DND-41 (cell line): ENCODE data around the gene SLC44A1.

Experiments
- CTCF ChIP-seq: IDR thresholded peaks from 2 replicates; pipeline ENCODE4 v1.5.1; 2012; ENCODE audit warnings: borderline replicate concordance, low read length, moderate library complexity, mild to moderate bottlenecking; ENCODE audit not compliant: poor library complexity, severe bottlenecking; ENCODE audit errors: extremely low read depth
- EZH2 ChIP-seq: IDR thresholded peaks from 3 replicates; pipeline ENCODE4 v1.6.1; 2012; ENCODE audit warnings: borderline replicate concordance, low read depth, mild to moderate bottlenecking, moderate library complexity, low read length, inconsistent platforms; ENCODE audit not compliant: severe bottlenecking

- no peak for TF ChIP-seq CTCF
- no peak for TF ChIP-seq EZH2
These were observed 13.8 kb downstream of the SLC44A1 start for GRCh38 chr9:105258225-105258737.
